Esophagus (tissue), 2 donors: ENCODE results near the gene DNAH12. TPM values are rescaled to one million over a fixed set of nuclear protein-coding genes. Genes with fewer than 3 reads are reported as not detected.
"Not testable (repeated sequence)": the region's sequence is repeated elsewhere in the genome, so short reads cannot be mapped to it uniquely, and the experiment has no call there.

Experiments
- H3K27ac ChIP-seq, 2 donors: one replicate each; pipeline ENCODE4 v1.5.1; 2013; ENCODE audit warnings: low read depth in 2 of 2, mild to moderate bottlenecking in 2 of 2, inconsistent platforms in 1 of 2, low read length in 1 of 2, moderate library complexity in 1 of 2
- H3K27me3 ChIP-seq, 2 donors: one replicate each; pipeline ENCODE4 v1.6.1; 2013; ENCODE audit warnings: low read length in 2 of 2, control low read depth in 1 of 2, mild to moderate bottlenecking in 1 of 2; ENCODE audit not compliant: insufficient read depth in 2 of 2, control insufficient read depth in 1 of 2
- H3K36me3 ChIP-seq, 2 donors: one replicate each; pipeline ENCODE4 v1.6.1; 2013; ENCODE audit warnings: low read length in 1 of 2; ENCODE audit not compliant: control insufficient read depth in 2 of 2, insufficient read depth in 2 of 2
- H3K4me1 ChIP-seq, 2 donors: one replicate each; pipeline ENCODE4 v1.6.1; 2013; ENCODE audit warnings: low read length in 1 of 2; ENCODE audit not compliant: control insufficient read depth in 2 of 2, insufficient read depth in 2 of 2
- H3K4me3 ChIP-seq, 2 donors: one replicate each; pipeline ENCODE4 v1.5.1; 2013; ENCODE audit warnings: low read length in 2 of 2, mild to moderate bottlenecking in 2 of 2, low read depth in 1 of 2, moderate library complexity in 1 of 2
- H3K9me3 ChIP-seq, 2 donors: one replicate each; pipeline ENCODE4 v1.6.1; 2013; ENCODE audit warnings: mild to moderate bottlenecking in 2 of 2, low read depth in 1 of 2, low read length in 1 of 2, moderate library complexity in 1 of 2; ENCODE audit not compliant: control insufficient read depth in 2 of 2, insufficient read depth in 1 of 2
- WGBS, 2 donors: extraction: QIAGEN DNeasy Blood & Tissue Kit; methylation state at CpG; one replicate each; pipeline ENCODE4 v1.1.7; 2013; 5-methylcytosine and 5-hydroxymethylcytosine counted together
- polyA plus RNA-seq, 2 donors: library from polyadenylated mRNA; stranded (reverse); fragments of 200-250 nt; gene quantifications; one replicate each; pipeline ENCODE4 v1.2.3, GENCODE V29; 2013
- donor health status: healthy with polysubstance abuse.
- donor health status: Bipolar disorder and iron deficiency.

Gene DNAH12
- polyA plus RNA-seq, 2 donors = 0.06 to 0.24 TPM

- 45 to 51% methylated on average over 4 to 6 of the region's 7 CpGs for WGBS, 2 donors
- not testable (repeated sequence) for H3K9me3 ChIP-seq, H3K27ac ChIP-seq, H3K36me3 ChIP-seq, H3K4me3 ChIP-seq, H3K27me3 ChIP-seq, H3K4me1 ChIP-seq
Observed at GRCh38 chr3:57339071-57339642, 205.0 kb downstream of the DNAH12 start.

- not testable (repeated sequence) for H3K4me1 ChIP-seq, H3K9me3 ChIP-seq, H3K36me3 ChIP-seq, H3K27me3 ChIP-seq, H3K27ac ChIP-seq, H3K4me3 ChIP-seq
- 94 to 95% methylated on average over 35 to 40 of the region's 40 CpGs for WGBS, 2 donors
Observed at GRCh38 chr3:57338272-57339070, 205.7 kb downstream of the DNAH12 start.

- no peaks in the 10 kb centered on the region for H3K36me3 ChIP-seq
- no peaks in the 10 kb centered on the region for H3K9me3 ChIP-seq
- H3K4me1 ChIP-seq = no peaks in the 10 kb centered on the region
- H3K4me3 ChIP-seq = no peak overlapping the region
- WGBS, 2 donors = 78 to 81% methylated on average over 5 of the region's 5 CpGs
- no peak overlapping the region for H3K27ac ChIP-seq
- no peaks in the 10 kb centered on the region for H3K27me3 ChIP-seq
Observed at GRCh38 chr3:57335283-57335938, 208.7 kb downstream of the DNAH12 start.

GRCh38 chr3:57331078-57331610 is 213.0 kb downstream of the DNAH12 start:
- no peak overlapping the region for H3K27ac ChIP-seq
- no peaks in the 10 kb centered on the region for H3K36me3 ChIP-seq
- WGBS, 2 donors = 77 to 85% methylated on average over 3 of the region's 3 CpGs
- H3K9me3 ChIP-seq = no peaks in the 10 kb centered on the region
- H3K4me3 ChIP-seq = no peak overlapping the region
- H3K4me1 ChIP-seq = no peaks in the 10 kb centered on the region
- no peaks in the 10 kb centered on the region for H3K27me3 ChIP-seq

GRCh38 chr3:57326498-57326897 is 217.6 kb downstream of the DNAH12 start:
- H3K27me3 ChIP-seq, H3K4me3 ChIP-seq, H3K27ac ChIP-seq, H3K9me3 ChIP-seq, H3K4me1 ChIP-seq, H3K36me3 ChIP-seq: not testable (repeated sequence)
- WGBS, 2 donors = 88 to 100% methylated on average over 1 of the region's 1 CpG

- Histone ChIP-seq H3K27me3 (no peaks in the 10 kb centered on the region), H3K36me3 (no peaks in the 10 kb centered on the region), H3K27ac (no peak overlapping the region), H3K4me1 (no peaks in the 10 kb centered on the region), H3K9me3 (peaks cover 0 to 2% of the 10 kb centered on the region in 2 donors), H3K4me3 (no peak overlapping the region)
- WGBS, 2 donors = 84 to 95% methylated on average over 3 of the region's 3 CpGs
Observed at GRCh38 chr3:57314204-57314603, 229.9 kb downstream of the DNAH12 start.

- Histone ChIP-seq H3K9me3 (no peaks in the 10 kb centered on the region), H3K4me1 (no peaks in the 10 kb centered on the region), H3K4me3 (no peak overlapping the region), H3K27me3 (no peaks in the 10 kb centered on the region), H3K36me3 (no peaks in the 10 kb centered on the region), H3K27ac (no peak overlapping the region)
- WGBS, 2 donors = 39 to 42% methylated on average over 3 of the region's 3 CpGs
Observed at GRCh38 chr3:57309769-57310360, 234.3 kb downstream of the DNAH12 start.

GRCh38 chr3:57303520-57303919 is 240.6 kb downstream of the DNAH12 start:
- H3K27ac ChIP-seq, H3K4me1 ChIP-seq, H3K27me3 ChIP-seq, H3K9me3 ChIP-seq, H3K36me3 ChIP-seq, H3K4me3 ChIP-seq: not testable (repeated sequence)
- WGBS, 2 donors = 89% methylated on average over 7 of the region's 7 CpGs

- Histone ChIP-seq H3K27me3 (no peaks in the 10 kb centered on the region), H3K4me3 (no peak overlapping the region), H3K9me3 (no peaks in the 10 kb centered on the region), H3K27ac (no peak overlapping the region), H3K4me1 (no peaks in the 10 kb centered on the region), H3K36me3 (no peaks in the 10 kb centered on the region)
- WGBS, 2 donors = 77 to 80% methylated on average over 1 of the region's 1 CpG
Observed at GRCh38 chr3:57298041-57298440, 246.1 kb downstream of the DNAH12 start.
